Choroid plexus epithelial cell (primary cell): Measurements from ENCODE around the gene PAMR1.

Source experiments
- DNase-seq: peaks from one replicate; pipeline ENCODE4 v3.0.0-alpha.2; 2010; ENCODE audit warnings: low read depth
- H3K4me3 ChIP-seq: 2 replicates; pipeline ENCODE4 v1.5.1; 2011; ENCODE audit warnings: low read depth, mild to moderate bottlenecking, control low read depth, low read length, moderate library complexity
- TF ChIP-seq, protein P1 (sequence below): conservative IDR thresholded peaks from 2 replicates; pipeline ENCODE4 v1.5.1; 2011; ENCODE audit warnings: low read depth, mild to moderate bottlenecking, control low read depth, inconsistent platforms, low read length, moderate library complexity

PAMR1 gene

DNA sequence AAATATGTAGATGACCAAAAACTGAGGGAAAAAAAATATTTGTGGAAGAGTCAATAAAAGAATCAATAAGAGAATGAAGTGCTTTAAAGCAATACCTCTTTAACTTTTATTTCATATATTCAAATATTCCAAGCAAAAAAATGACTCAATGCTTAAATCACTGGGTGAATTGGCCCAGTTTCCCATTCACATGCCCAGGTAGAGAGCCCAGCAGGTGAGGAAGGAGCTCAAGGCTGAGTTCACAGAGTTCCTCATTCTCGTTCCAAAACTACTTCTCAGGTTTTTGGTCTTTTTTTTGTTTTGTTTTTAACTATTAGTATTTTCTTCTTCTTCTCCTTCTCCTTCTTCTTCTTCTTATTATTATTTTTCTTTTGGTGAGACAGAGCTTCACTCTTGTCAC, 136.3 kb downstream of the PAMR1 start:
- TF ChIP-seq, protein P1, sequence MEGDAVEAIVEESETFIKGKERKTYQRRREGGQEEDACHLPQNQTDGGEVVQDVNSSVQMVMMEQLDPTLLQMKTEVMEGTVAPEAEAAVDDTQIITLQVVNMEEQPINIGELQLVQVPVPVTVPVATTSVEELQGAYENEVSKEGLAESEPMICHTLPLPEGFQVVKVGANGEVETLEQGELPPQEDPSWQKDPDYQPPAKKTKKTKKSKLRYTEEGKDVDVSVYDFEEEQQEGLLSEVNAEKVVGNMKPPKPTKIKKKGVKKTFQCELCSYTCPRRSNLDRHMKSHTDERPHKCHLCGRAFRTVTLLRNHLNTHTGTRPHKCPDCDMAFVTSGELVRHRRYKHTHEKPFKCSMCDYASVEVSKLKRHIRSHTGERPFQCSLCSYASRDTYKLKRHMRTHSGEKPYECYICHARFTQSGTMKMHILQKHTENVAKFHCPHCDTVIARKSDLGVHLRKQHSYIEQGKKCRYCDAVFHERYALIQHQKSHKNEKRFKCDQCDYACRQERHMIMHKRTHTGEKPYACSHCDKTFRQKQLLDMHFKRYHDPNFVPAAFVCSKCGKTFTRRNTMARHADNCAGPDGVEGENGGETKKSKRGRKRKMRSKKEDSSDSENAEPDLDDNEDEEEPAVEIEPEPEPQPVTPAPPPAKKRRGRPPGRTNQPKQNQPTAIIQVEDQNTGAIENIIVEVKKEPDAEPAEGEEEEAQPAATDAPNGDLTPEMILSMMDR, result no peak
- no peak overlapping the region for H3K4me3 ChIP-seq
- no peak for DNase-seq

DNA sequence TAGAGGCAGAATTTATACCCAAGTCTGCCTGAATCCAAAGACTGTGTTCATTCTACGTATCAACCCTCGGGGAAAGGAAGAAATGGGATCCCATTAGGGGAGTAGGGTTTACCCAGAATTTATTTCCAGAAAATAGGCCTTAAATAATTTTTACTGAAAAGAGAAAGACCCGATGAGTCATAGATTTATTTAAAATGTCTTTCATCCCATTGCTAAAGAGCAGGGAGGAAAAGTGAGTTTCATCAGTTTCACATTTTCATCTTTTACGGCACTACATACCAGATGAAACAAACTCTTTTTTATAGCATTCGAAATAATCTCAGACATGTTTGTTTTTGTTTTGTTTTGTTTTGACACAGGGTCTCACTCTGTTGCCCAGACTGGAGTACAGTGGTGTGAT, 137.4 kb downstream of the PAMR1 start:
- H3K4me3 ChIP-seq, result no peak overlapping the region

DNA sequence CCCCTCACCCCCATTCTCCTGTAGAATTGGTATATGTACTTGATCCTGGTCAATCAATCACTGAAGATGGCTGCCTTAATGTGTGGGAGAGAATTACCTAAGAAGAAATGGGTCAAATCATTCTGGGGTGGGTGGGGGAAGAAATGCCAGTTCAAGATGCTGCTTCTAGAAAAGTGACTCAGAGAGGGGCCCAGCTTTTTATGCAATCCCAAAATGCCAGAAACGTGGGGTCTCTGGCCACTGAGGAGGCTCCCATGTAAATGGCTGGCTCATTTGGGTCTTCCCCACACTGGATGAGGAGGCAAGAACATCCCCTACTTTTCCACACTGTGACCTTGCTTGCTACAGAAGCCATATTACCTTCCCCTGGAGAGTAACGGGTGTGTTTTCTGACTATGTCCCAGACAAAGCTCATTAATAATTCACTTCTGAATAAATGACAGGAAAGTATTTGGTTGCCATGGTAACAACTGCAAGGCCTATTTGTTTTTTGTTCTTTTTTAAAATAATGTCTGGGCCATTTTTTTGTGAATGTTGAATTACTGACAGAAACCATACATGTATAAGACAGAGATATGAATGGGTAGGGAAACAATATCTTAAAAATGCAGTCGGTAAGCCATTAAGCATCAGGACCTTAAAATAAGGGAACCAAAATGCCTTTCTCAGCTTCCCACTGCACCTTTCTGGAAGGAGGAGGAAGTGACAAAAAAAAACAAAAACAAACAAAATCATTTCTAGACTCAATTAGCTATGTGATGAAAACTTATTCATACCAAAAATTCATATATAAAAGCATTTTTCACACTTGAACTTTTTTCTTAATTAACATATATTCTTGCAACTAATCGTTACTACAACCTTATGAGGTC, 138.1 kb downstream of the PAMR1 start:
- no peak for DNase-seq
- TF ChIP-seq, protein P1, result no peak
- H3K4me3 ChIP-seq, result no peak overlapping the region

More for the DNA sequence above, 137.4 kb downstream of the PAMR1 start:
- TF ChIP-seq, protein P1, result no peak
- no peak for DNase-seq

DNA sequence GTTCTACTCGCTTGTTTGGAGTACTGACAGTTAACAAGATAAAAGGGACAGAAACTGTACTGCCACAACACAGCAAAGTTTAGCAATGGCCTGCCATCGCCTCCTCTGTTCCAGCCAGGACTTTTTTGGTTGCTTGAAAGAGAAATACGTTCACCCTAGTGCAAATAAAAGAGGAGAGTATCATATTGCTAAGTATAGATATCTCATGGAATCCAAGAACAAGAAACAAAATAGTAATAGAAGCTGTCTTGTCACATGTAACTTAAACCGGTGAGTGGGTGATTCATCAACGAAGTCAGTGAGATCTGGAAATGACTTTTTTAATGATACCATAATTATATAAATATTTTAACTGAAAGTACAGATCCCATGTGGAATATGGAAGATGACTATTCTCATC, 141.5 kb downstream of the PAMR1 start:
- TF ChIP-seq, protein P1, result no peak
- no peak overlapping the region for H3K4me3 ChIP-seq
- DNase-seq, result no peak
